ENCODE measurements around the gene HIF1AN.

The HIF1AN gene

GRCh38 chr10:100535715-100536353 lies at the start of gene HIF1AN:
Gene HIF1AN (plus strand): TSS chr10:100535943. CDS start chr10:100535959, 16 bp downstream.
- FAIRE-seq: peak; percentile 84

DNA sequence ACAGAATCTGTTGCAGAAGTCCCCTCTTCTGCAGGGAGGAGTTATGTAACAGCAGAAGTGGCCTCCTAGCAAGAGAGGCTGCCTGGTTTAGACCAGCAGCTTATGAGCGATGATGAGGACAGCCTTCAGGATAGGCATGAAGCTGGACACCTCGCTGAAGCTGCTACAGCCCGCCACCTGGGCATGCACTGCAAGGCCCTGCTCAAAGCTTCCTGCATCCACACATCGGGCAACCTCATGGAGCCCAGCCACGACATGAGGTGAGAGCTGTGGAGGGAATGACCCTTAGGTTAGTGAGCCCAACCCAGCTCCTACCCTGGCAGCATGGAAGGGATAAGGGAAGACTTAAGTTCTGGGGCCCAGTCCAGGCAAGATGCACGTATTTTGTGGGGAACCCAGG lies 48.2 kb upstream of the HIF1AN start:
- FAIRE-seq: no peak

GRCh38 chr10:100489396-100489795 lies 46.3 kb upstream of the HIF1AN start:
- FAIRE-seq: no peak

GRCh38 chr10:100490531-100490930 lies 45.2 kb upstream of the HIF1AN start:
- FAIRE-seq: no peak

- no peak for FAIRE-seq
Measured at GRCh38 chr10:100496567-100496966, 39.2 kb upstream of the HIF1AN start.

DNA sequence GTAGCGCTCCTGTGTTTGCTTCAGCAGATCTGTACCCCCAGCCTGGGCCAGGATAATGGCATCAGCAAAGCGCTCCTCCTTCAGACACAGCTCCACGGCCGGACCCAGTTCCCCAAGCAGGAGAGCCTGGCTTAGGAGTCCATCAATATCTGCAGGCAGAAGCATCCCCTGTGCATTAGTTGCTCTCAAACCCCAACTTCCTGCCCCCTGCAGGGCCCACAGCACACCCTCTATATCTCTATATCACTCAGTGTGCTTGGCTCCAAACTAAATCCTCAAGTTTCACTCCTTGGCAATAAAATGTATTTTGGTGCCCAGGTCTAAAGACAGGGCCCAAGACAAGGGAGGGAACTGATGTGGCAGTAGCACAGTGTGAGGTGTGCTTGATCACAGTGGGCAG lies 37.7 kb upstream of the HIF1AN start:
- no peak for FAIRE-seq

DNA sequence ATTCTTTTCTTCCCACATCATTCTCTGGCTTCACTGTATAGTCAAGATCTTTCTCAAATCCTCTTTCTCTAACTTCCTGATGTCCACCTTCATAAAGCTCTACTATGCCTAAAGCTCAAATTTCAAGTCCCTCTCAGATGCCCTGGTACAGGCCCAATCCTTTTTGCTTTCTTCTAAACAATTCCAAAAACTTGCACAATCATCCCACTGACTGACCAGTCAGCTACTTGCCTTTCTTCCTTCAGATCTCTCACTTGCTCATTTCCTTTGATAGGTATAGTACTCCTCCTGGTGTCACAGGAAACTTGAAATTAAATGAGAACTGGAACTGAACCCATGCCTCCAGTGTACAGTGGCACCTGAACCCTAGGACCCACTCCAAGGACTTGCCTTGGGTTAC lies 34.3 kb upstream of the HIF1AN start:
- FAIRE-seq: no peak

DNA sequence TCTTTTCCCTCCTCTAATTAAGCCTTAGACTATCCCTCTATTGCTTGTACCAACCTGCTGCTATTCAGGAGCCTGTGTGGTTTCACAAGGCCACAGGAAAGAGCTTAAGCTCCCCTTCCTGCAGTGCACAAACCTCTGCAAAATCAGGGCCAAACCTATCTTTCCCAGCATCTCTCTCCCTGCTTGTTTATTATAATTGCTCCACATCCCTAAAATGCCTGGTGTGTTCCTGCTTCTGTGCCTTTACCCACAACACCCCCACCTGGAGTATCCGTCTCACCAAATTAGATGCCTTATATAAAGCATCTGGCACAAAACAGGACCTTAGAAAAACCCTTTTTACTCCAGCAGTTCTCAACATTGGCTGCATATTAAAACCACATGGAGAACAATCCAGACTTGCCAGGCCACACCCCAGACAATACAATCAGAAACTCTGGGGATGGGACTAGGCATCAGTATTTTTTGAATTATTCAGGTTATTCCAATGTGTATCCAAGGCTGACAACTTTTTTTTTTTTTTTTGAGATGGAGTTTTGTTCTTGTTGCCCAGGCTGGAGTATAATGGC lies 32.7 kb upstream of the HIF1AN start:
- FAIRE-seq: no peak

DNA sequence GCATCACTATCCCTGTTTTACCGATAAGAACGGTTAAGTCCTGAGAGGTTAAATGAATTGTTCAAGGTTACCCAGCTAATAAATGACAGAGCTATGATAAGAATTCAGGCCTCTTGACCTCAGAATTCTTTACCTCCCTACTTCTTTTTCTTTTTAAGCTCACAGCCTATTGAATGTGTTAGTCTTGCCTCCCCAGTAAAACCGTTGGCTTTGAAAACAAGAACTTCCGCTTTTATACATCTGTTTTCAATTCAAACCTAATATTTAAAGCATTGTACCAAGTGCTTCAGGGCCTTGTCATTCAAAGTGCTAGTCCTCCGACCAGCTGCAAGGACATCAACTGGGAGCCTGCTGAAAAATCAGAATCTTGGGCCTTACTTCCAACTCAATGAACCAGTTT lies 31.6 kb upstream of the HIF1AN start:
- FAIRE-seq: no peak

- FAIRE-seq: no peak
Measured at GRCh38 chr10:100505164-100505563, 30.6 kb upstream of the HIF1AN start.

DNA sequence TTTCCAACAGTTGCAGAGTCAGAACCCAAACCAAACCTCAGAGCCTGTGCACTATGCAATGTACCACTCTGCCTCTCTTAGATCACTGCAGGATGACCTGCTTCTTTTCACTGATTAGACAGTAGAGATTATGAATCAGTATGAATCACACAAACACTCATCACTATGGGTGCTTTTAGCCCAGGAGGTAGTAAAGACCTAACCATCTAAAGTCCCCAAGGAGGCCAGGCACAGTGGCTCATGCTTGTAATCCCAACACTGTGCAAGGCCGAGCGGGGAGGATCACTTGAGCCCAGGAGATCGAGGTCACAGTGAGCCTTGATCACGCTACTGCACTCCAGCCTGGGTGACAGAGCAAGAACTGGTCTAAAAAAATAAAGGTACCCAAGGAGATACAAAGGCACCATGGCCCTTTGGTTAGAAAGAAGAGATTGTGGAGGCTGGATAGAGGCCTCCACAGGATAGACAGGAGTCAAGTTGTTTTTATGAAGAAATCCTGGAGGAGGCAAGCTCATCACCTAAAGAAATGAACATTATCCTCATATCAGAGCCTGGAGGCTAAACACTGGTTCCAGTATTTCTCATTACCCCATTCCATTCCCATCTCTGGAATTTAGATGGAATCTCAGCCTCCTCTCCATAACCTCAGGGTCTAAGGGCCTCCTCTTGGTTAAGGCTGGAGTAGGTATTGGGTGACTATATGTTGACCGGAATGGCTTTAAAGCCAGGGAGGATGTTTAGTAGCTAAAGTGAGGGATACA lies 29.0 kb upstream of the HIF1AN start:
- FAIRE-seq: no peak

DNA sequence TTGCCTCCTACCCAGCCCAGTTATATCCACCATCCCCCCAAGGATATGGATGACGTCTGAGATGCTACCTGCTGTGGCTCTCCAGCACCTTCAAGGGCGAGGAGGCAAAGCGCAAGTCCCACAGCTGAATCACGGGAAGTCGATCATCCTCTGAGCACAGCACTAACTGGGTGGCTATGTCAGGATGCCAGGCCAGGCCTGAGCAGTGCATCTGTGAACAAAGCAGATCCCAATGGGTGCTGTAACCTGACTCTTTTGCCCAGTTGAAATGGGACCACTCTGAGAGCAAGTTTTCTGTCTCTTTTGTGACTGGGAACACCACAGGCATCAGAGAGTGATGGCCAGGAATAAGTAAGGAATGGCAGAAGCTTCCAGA lies 28.4 kb upstream of the HIF1AN start:
- FAIRE-seq: no peak

GRCh38 chr10:100508266-100508665 lies 27.5 kb upstream of the HIF1AN start:
- no peak for FAIRE-seq

GRCh38 chr10:100508691-100509150 lies 27.0 kb upstream of the HIF1AN start:
- peak; percentile 82 for FAIRE-seq

DNA sequence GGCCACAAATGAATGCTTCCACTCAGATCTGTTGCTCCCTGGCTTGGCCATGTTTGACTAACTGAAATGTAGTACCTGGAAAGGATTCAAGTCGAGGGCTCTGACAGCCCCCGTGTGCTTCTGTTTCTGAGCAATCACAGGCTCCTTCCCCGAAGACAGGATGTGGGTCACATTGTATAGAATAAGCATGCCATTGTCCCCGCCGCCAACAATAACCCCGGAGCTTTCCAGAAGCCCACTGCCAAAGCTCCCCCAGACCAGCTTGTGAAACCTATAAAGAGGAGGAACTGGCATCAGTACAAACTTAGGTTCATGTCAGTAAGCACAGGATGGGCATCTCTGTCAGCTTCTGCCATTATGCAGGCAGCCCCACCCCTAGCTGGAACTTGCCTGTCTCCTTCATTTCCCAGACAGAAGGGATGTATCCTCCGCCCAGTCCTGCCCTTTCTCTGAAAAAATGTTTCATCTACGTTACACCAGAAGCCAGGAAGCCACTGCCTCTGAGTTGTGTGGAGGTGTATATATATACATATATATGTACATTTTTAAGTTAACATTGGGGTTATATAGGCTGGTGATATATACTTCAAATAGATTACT lies 26.4 kb upstream of the HIF1AN start:
- FAIRE-seq: no peak

- no peak for FAIRE-seq
Measured at GRCh38 chr10:100510533-100511308, 25.0 kb upstream of the HIF1AN start.

DNA sequence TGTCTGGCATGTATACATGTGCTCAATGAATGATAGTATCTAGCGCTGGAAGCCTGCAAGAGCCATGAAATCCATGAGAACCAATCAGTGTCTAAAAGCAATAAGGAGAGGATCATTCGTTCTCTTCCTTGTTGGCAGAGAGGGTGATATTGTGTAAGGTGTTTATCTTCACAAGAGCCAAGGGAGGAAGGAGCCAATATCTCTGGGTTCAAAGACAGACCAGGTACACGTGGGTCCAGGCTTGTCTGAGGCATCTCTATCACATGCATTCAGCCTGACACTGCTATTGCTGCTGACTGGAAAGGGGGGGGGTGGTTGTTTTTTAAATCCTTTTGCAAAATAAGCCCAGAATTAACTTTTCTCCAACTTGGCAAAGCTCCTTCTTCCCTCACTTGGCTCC lies 20.1 kb upstream of the HIF1AN start:
- FAIRE-seq: no peak

GRCh38 chr10:100516847-100517246 lies 18.9 kb upstream of the HIF1AN start:
- FAIRE-seq: no peak

GRCh38 chr10:100518761-100519241 lies 16.9 kb upstream of the HIF1AN start:
- FAIRE-seq: peak; percentile 67

GRCh38 chr10:100519311-100520051 lies 16.3 kb upstream of the HIF1AN start, which contains the start of gene SEC31B:
Gene SEC31B (minus strand): TSS chr10:100519861. CDS start chr10:100516952, 2,909 bp downstream.
- no peak for FAIRE-seq

DNA sequence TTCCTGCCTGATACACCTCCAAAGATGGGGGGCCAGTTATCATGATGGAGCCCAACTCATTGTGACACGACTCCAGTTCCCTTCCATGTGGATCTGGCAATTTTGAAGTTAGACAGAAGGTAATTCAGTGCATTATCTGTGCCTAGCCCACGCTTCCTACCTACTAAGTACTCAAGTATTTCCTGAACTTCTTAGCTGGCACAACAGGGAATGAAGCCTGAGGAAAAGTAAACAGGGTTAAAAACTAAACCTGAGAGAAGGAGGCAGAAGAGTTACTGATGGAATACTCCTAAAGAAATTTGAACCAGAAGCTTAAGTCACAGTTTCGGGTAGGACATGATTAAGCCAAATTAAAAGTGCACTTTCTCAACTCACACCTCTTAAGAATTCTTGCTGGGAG lies 14.9 kb upstream of the HIF1AN start:
- no peak for FAIRE-seq

Measured in TTC549 (cell line).